M059J (cell line): ENCODE measurements around the gene TRIM29. TPM values are rescaled to one million over a fixed set of nuclear protein-coding genes. Genes with fewer than 3 reads are reported as not detected.

Experiments
- DNase-seq: peaks from one replicate; pipeline ENCODE4 v3.0.0-alpha.2; 2012; ENCODE audit warnings: low read depth
- total RNA-seq: library from RNA; depleted of rRNA; stranded (reverse); fragments of >200 nt; shearing (Covaris generic); gene quantifications from 2 replicates; pipeline ENCODE4 v1.2.3, GENCODE V29; 2014

The TRIM29 gene
- total RNA-seq, 1 experiment from 2014 or later, result 0.32 TPM

GRCh38 chr11:120122924-120123683, 14.8 kb downstream of the TRIM29 start:
- no peak for DNase-seq

- DNase-seq, result peak; percentile 58
Measured at GRCh38 chr11:120121914-120122473, 15.9 kb downstream of the TRIM29 start.

GRCh38 chr11:120121336-120121735, 16.6 kb downstream of the TRIM29 start:
- DNase-seq, result peak; percentile 43

GRCh38 chr11:120120805-120121335, 17.0 kb downstream of the TRIM29 start:
- no peak for DNase-seq

DNA sequence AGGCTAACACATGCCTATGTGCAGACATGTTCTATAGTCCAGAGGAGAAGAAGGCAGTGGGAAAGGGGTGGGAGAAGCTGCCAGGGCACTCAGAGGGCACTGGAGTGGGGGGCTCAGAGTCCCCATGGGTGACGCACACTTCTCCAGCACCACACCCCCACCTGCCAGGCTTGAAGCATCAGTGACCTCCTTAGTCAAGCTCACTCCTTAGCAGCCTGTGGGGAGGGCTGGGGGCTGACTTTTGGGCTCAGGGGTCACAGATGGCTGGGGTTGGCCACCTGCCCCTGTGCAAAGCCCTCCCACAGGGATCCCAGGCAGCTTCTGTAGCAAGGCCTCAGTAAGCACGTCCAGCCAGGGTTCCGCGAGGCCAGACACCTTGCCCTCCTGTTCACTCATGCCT, 18.8 kb downstream of the TRIM29 start:
- DNase-seq, result no peak

DNA sequence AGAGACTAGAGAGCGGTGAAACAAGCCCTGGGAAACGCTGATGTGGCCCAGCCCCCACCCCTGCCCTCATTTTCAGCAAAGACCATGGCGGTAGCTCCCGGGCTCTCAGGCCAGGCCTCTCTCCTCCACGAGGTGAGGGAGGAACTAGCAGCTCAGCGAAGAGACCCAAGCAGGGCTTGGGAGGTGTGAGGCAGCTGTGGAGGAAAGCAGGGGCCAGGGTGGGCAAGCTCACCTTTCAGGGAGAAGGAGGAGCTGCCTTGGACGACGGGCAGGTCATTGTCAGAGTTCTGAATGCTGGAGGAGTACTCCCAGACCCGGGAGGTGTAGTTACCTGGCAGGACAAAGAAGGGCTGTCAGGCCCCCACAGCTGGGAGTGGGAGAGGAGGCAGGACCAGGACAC, 19.9 kb downstream of the TRIM29 start:
- no peak for DNase-seq

DNA sequence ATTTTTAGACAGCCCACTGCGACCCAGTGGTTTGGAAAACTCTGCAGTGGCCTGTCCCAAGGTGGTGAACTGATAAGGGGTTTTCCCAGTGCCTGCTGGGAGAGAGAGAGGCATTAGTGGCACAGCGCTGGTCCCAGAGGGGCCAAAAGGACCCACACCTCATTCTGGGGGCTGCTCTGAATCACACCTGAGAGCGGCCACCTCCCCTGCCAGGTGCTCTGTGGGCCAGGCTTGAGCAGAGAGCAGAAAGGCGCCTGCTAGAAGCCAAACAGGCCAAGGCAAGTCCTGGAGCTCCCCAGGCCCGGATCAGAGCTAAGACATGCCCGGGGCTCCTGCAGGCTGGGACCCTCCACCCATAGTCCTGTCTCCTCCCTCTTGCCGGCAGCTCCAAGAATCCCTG, 20.9 kb downstream of the TRIM29 start:
- DNase-seq, result no peak

DNA sequence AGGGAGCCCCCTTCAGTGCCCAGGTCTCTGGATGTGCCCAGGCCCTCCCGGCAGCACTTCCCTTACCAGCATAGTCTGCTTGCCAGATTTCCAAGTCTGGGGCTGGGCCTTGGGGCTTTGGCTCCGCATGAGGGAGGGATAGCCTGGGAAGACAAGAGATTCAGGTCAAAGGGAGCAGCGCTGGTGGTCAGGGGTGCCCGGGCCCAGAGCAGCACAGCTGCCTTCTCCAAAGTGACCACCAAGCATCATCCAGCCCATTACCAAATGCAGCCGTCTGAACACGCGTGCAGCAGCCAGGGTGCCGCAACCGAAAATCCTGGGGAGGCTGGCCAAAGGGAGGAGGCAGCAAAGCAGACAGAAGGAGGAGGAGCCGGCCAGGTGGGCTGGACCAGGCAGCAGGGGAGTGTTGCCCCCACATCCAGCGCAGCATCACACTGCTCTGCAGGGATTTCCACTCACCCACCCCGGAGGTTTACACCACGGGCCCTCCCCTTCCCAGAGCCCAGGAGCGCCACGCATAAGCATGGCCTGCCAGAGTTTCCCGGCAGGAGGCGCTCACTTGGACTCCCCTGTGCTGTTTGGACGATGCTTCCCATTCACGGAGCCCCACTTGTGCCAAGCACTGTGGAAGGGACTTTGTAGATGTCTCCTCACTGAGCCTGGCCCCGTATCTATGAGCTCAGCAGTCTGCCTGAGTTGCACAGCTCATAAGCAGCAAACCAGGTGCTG, 22.5 kb downstream of the TRIM29 start:
- no peak for DNase-seq

- DNase-seq, result no peak
Measured at GRCh38 chr11:120112174-120112796, 25.6 kb downstream of the TRIM29 start.

DNA sequence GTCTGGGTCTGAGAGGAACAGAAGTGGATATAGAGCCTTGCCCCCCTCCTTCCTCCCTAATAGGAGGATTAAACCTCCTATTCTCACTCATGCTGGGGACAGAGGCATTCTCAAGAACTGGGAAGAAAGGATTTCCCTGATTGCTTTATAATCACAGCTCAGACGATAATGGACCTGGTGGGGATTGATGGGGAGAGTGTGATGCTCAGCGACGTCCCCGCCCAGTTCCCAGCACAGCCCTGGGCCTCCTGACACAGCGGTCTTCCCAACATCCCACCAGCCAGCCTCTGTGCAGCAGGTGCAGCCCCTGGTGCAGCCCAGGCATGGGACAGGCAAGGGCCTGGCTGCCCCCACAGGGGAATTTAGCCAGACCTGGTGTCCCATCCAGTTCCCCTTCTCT, 28.4 kb downstream of the TRIM29 start:
- DNase-seq, result no peak

- no peak for DNase-seq
Measured at GRCh38 chr11:120108785-120109168, 29.1 kb downstream of the TRIM29 start.

DNA sequence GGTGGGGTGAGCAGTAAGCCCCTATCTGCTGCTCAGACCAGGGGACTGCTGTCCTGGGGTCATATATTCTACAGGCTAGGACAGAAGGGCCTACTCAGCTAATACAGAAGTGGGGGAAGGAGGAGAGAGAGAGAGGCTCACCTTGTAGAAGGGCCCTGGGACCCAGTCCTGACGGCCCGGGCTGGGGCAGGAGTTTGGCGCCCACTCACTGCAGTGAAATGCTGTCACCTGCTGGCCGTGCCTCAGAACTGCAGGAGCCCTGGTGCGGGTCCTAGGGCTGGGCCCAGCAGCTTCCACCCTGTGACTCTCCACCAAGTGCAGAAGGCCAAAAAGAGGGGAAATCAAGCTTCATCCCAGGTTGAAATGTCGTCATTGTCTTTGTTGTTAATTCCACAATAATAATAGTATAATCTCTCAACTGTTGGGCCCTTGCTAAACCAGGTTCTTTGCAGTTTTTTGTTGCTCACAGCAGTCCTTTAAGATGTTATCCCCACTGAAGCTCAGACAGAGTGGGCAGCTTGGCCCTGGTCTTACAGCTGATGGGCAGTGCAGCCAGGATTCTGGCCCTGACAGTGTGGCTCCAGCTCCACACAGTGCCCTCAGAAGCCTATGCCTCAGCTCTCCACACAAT, 29.6 kb downstream of the TRIM29 start:
- peak; percentile 40 for DNase-seq

- DNase-seq, result no peak
Measured at GRCh38 chr11:120107692-120108091, 30.2 kb downstream of the TRIM29 start.

- no peak for DNase-seq
Measured at GRCh38 chr11:120106354-120107150, 31.4 kb downstream of the TRIM29 start.

DNA sequence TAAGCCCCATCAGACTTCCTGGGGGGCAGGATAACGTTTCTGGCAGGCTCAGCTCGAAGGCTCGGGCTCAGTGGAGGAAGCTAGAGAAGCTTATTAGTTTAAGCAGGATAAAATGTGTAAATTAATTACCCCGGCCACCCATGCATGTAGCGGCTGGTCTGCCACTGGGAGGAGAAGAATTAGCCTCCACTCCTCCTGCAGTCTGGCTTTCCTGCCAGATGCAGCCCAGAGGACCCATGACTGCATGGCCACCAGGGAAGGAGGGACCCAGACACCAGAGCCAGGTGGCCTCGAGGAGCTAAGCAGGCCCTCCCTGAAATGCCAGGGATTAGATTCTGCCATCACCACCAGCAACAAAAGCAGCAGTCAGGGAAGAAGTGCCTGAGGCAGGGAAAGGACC, 32.3 kb downstream of the TRIM29 start:
- no peak for DNase-seq

- DNase-seq, result no peak
Measured at GRCh38 chr11:120104041-120104565, 33.8 kb downstream of the TRIM29 start.

DNA sequence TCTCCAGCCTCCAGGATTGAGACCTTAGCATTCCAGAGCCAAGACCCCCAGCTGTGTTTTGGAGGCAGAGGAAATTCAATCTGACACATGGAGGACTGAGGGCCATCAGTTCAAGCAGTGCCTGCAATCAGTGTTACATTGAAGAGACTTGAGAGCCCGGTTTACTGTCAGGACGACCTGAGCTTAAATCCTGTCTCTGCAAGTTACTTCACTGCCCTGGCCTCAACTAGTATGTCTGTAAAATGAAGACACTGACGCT, 35.1 kb downstream of the TRIM29 start:
- no peak for DNase-seq

DNA sequence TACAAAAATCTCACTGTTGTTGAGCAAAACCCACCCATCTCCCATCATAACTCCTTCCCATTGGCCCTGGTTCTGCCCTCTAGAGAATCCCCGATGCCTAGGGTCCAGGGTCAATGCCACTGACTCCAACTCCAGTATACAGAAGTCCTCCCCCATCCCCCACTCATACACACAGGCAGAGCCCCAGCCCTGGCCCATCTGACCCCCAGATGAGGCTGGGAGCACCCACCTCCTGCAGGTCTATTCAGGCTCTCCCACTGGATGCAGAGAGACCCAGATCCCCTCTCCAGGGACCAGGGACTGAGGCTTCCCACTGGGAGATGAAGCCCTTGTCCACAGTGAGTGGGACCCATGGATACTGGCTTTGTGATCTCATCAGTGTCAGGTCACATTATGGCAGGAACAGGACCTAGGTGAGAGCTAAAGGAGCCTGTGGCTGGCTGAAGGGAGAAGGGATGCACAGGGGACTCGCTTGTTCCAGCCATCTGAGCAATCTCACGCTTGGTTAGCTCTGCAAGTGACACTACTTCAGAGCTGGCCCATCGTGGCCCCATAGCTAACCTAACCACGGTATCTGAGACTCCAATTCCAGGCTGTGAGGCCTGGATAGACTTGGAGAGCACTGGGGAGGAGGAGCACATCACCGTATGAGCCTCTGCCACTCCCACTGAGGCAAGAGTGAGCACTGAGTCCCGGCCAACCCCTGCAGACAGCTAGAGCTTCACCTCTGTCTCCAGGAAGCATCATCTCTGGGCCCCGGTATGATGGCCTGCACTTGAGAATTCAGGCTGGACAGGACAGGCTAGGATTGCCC, 35.7 kb downstream of the TRIM29 start:
- no peak for DNase-seq

GRCh38 chr11:120098503-120099020, 39.4 kb downstream of the TRIM29 start:
- DNase-seq, result no peak
